ENCODE data around the gene SALL4.
"Not testable (repeated sequence)": the region's sequence is repeated elsewhere in the genome, so short reads cannot be mapped to it uniquely, and the experiment has no call there.

SALL4 gene

DNA sequence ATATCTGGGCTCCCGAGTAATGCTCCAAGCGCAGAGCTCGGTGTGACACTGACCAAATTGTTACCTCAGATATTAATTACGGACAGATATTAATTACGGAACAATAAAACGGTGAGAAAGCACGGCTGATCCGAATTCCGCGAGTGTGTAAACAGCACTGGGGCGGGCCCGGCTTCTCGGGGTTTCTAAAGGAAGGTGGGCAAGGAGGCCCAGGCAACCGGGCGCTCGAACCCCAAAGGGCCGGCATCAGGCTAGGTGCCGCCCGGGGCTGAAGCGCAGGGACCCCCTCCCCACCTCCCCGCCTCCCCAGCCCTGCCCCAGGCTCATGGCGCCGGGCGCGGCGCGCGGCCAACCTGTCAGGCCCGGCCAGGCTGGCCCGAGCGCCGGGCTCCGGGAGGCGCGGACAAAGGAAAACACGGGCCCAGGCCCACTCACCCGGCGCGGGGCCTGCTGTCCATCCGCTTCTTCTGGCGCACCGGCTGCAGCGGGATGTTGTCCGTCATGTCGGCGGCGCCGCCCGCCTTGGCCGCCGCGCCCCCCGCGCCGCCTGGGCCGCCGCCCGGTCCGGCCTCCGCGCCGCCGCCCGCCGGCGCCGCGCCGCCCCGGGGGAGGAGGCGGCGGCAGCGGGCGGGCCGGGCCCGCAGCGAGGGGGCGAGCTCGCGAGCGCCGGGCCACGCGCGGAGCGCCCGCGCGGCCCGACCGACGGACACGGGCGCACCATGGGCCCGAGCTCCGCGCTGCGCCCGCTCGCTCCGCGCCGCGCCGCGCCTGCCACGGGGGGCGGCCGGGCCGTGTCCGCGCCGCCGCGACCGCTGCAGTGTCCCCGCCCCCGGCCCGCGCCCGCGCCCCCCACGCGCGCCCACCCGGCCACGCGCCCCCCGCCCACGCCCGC, 34.2 kb downstream of the SALL4 start, which contains the start of gene ATP9A:
Gene ATP9A, minus strand, starts transcription at position 524 of the 892 bp plus-strand sequence. Its CDS starts 21 bp downstream, at position 503.
- in situ Hi-C loops (cut with MboI; ENCODE audit: low sequenced_read_pairs), result no loop called here

DNA sequence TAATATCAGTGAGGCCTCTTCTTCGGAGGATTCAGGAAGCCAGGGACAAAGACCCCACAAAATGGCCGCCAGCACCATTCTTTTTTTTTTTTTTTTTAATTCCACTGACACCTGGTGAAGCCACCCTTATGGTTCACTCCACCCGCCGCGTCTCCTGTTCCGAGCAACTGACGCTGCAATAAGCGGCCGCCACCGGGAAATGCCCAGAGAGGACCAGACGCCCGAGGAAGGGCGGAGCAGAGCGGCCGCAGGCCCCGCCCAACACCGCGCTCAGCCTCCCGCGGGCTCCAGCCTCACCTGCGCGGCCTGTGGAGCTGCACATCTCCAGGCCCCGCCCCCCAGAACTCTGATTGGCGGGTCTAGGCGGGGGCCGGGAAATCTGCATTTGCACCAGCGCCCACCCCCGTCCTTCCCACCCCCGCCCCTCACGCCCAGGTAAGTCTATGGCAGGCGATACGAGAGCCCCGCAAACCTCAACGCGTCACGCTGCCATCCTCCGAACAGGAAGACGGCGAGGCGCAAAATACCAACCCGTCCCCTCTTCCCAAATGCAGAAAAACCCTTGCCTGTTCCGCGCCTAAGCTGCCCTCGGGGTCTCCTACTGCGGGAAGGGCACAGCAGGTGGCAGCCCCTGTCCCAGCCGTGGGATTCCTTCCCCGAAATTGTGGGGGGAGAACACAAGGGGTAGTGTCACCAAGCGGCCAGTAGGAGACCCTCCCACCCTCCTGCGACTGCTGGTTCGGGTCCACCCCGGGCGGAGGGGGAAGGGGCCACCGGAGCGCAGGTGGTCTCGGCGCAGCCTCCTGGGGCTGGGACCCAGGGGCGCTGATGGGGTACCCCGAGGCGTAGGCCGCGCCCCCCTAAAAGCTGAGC, 35.1 kb downstream of the SALL4 start:
- in situ Hi-C loops (cut with MboI; ENCODE audit: low sequenced_read_pairs), result no loop called here

DNA sequence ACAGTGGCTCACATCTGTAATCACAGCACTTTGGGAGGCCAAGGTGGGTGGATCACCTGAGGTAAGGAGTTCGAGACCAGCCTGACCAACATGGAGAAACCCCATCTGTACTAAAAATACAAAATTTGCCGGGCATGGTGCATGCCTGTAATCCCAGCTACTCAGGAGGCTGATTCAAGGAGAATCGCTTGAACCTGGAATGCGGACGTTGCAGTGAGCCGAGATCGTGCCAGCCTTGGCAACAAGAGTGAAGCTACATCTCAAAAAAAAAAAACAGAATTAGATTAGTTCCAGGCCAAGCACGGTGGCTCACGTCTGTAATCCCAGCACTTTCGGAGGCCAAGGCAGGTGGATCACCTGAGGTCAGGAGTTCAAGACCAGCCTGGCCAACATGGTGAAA, 36.9 kb downstream of the SALL4 start:
- in situ Hi-C loops (cut with MboI; ENCODE audit: low sequenced_read_pairs), result not testable (repeated sequence)

DNA sequence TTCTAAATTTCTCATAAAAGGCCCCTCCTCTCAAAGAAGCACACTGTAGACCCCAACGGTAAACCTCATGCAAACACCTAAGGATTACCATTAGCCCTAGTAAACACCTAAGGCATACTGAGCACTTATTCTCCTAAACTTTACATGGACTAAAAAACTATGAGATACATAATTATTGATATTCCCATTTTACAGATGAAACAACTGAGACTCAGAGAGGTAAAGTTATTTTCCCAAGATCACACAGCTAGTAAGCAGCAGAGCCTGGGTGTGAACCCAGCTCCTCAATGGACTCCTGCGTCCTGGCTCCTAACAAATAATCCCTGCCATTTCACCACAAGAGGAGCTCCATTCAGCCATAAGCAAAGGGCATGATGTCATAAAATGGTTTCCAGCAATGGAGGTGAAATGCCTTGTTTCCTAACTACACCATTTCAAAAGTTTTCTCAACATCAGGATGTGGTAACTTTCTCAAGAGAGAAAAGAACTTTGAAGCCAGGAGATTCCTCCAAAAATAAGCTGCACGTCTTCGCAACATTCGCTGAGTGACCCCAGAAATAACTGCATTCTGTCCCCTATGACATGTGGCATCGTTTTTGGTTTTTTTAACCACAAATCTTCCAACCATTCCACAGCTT, 38.2 kb downstream of the SALL4 start:
- in situ Hi-C loops (cut with MboI; ENCODE audit: low sequenced_read_pairs), result no loop called here

DNA sequence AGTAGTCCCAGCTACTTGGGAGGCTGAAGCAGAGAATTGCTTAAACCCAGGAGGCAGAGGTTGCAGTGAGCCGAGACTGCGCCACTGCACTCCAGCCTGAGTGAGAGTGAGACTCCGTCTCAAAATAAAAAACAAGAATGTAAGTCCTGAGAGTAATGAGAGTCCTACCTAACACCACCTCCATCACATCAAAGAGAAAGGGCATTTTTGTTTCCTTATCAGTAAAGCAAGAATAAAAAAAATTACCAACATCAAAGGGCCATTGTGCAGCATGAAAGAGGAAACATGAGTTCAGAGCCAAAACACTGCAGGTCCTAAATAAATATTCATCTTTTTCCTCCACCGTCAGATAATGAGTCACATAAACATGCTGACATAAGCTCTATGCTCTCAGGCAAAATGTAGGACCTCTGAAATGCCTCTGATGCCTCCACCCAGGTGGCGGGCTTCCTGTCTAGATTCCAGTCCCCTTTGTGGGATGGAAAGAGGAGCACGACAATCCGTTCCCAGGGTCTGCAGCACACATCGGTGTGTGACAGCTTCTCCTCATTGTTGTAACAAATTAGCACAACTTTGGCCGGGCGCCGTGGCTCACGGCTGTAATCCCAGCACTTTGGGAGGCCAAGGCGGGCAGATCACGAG, 41.3 kb downstream of the SALL4 start:
- in situ Hi-C loops (cut with MboI; ENCODE audit: low sequenced_read_pairs), result no loop called here

DNA sequence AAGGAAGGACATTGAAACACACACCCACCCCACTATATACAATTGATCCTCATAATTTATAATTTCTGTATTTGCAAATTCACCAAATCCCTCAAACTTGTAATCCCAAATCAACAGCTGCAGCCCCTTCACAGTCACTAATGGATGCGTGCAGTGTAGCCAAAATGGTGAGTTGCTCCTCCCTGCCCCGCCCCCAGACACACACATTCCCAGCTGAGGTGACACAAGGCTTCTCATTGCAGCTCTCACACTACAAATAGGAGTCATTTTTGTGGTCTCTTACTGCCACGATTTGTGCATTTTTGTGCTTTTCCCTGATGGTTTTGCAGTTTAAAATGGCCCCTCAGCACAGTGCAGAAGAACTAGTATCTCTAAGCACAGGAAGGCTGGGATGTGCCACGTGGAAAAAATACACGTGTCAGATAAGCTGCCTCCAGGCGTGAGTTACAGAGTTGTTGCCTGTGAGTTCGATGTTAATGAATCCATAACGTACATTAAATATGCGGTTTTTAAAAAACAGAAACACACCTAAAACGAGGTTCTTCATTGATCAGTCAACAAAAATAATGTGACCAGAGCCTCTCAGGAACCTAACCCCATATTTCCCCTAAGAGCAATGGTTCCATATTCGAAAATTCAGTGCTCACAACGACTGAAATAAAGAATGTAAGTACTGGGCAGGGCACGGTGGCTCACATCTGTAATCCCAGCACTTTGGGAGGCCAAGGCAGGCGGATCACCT, 42.4 kb downstream of the SALL4 start:
- in situ Hi-C loops (cut with MboI; ENCODE audit: low sequenced_read_pairs), result no loop called here

DNA sequence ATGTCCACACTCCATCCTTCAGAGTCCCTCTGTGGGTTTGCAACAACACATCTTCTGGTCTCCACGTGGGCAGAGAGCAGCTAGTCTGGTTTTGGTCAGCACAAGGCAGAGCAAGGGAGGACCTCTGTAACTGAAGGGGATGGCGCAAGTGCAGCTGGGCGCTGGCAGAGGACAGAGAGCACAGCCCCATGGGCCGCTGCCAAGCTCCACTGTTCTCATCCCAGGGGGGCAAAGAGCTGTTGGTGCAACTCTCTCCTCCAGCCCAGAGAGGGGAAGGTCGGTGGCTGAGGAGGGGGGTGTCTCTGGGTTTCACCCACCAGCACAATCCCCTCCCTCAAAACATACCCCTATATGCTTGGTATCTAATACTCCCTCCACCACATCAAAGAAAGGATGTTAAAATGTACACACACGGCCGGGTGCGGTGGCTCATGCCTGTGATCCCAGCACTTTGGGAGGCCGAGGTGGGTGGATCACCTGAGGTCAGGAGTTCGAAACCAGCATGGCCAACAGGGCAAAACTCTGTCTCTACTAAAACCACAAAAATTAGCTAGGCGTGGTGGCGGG, 43.3 kb downstream of the SALL4 start:
- in situ Hi-C loops (cut with MboI; ENCODE audit: low sequenced_read_pairs), result no loop called here

DNA sequence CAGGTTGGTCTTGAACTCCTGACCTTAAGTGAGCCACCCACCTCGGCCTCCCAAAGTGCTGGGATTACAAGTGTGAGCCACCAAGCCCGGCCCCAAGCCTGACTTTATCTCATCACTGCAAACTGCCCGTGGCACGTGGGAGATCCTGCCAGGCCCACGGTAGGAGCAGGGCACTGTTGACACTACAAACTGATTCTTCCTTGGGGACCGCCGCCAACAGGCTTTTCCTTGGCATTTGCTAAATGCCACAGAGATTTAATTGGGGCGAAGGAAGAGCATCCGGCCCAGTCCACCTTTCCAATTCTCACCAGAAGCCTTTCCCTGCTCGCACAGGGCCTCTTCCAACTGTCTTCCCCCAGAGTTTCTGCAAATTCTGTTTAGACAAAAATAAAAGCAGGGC, 45.1 kb downstream of the SALL4 start:
- in situ Hi-C loops (cut with MboI; ENCODE audit: low sequenced_read_pairs), result no loop called here

DNA sequence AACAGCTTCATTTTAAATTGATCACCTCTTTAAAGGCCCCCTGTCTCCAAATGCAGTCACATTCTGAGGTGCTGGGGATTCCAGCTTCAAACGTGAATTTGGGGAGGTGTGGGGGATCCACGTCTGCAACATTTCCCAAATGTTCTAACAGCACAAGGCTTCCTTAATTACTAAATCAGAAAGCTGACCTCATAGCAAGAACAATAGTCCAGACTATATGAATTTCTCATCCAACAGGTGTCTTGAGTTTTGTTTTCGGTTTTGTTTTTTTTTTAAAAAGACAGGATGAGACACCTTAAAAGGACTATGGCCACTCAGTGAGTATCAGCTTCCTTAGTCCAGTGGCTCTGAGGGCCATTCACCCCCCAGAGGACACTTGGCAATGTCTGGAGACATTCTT, 45.7 kb downstream of the SALL4 start:
- in situ Hi-C loops (cut with MboI; ENCODE audit: low sequenced_read_pairs), result no loop called here

DNA sequence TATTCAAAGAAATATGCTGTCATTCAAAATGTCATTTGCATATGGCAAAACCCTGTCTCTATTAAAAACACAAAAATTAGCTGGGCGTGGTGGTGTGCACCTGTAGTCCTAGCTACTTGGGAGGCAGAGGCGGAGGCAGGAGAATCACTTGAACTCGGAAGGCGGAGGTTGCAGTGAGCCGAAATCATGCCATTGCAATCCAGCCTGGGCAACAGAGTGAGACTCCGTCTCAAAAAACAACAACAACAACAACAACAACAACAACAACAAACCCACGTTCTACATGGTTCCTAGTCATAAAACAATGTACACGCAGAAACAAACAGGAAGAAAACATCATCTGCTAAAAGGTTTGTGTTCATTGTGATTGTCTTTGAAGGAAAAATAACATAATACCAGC, 49.1 kb downstream of the SALL4 start:
- in situ Hi-C loops (cut with MboI; ENCODE audit: low sequenced_read_pairs), result not testable (repeated sequence)

DNA sequence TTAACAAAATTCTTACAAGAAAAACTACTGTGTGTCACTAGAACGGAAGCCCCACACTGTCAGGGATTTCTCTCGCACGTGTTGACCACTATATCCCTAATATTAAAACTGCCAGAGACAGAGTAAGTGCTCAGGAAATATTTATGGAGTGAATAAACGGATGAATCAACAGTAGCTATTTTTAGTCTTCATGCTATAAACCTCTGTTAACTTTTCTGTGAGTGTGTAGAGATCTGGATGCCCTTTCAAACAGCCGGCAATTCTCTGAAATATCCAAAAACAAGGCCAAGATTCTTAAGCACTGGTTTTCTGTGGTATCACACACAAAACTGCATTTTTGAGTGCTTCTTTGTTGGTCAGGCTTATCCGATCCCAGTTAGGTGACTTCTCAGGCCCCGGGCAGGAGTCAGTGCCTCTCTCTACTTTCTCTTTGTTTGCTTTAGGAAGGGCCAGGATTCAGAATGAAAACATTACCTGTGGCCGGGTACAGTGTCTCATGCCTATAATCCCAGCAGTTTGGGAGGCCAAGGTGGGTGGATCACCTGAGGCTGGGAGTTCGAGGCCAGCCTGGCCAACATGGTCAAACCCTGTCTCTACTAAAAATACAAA, 49.9 kb downstream of the SALL4 start:
- in situ Hi-C loops (cut with MboI; ENCODE audit: low sequenced_read_pairs), result no loop called here

DNA sequence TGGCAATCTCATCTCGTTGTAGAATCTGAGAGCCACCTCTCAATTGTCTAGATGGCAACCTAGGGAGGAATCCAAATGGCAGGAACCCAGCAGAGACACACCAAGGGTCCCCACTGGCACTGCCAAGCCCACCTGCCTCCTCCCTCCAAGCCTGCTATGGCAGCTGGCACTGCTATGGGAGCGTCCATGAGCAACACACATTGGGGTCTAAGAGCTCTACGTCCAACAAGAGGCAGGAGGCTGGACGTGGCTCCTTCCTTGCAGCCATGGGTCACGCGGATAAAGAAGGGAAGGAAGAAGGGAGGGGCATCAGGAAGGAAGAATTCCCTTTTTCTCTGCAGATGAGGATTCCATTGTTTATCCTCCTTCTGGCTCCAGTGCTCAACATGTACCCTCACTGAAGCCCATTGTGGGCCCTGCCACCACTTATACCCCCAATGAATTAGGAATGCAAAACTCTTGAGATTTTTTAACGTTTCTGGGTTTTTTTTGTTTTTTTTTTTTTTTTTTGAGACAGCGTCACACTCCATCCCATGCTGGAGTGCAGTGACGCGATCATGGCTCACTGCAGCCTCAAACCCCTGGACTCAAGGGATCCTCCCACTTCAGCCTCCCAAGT, 51.4 kb downstream of the SALL4 start:
- in situ Hi-C loops (cut with MboI; ENCODE audit: low sequenced_read_pairs), result no loop called here

DNA sequence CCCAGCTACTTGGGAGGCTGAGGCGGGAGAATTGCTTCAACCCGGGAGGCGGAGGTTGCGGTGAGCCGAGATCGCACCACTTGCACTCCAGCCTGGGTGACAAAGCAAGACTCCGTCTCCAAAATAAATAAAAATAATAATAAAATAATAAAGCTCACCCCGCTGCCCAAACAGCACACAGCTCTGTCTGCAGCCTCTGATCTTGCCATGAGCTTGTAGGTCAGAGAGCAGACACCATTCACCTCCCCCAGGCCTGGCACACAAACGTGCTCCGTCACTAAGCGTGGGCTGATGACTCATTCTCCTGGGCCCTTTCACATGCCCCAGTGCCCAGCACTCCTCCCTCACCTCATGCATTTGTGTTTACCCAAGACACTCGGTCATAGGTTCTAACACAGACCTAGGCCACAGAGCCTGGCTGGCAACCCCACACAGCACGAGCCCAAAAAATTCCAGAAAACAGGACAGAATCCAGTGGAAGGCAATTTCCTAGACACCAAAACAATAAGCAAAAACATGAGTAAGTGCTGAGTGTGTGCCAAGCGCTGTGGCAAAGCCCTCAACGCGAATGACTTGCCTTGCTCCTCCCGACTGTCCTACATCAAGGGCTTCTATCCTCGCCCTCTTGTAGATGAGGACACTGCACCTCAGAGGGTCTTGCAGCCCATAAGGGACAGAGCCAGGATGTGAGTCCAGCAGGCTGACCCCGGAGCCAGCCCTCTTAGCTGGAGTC, 52.1 kb downstream of the SALL4 start:
- in situ Hi-C loops (cut with MboI; ENCODE audit: low sequenced_read_pairs), result no loop called here

DNA sequence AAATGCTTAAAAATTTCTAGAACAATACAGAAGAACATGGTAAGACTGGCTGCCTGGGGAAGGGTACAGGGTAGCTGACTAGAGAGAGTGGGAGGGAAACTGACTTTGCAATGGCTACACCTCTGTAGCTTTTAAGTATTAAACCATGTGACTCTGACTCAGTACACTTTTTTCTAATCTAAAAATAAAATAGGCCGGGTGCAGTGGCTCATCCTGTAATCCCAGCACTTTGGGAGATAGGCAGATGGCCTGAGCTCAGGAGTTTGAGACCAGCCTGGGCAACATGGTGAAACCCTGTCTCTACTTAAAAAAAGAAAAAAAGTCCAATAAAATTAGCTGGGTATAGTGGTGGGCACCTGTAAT, 52.7 kb downstream of the SALL4 start:
- in situ Hi-C loops (cut with MboI; ENCODE audit: low sequenced_read_pairs), result no loop called here

DNA sequence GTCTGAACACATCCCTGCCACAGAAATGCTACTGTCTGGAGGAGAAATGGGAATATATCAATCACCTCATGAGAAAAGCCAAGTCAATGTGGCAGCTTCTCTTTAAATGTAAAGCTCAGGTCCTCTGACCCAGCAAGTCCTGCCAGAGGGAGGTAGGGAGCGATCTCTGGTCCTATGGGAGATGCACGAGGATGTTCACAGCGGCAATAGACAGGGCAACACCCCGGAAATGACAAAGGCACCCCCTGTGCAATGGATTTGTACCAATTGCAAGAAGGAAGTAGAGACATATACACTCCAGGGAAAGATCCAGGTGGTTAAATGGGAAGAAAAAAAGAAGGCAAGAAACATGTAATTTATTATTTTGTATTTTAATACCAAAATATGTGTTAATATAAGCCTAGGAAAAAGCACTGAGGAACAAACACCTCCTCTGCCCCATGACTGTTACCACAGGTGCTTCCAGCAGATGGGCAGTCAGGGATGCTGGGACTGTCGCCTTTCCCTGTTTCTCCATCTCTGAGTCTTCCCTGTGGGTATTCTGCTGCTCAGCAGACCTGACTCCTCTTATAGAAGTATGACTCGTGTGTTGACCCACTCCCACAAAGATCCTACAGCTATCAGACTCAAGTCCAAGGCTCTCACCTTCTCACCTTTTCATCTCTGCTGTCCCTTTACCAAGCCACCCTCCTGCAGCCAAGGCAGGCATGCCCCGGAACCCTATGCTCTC, 55.0 kb downstream of the SALL4 start:
- in situ Hi-C loops (cut with MboI; ENCODE audit: low sequenced_read_pairs), result no loop called here

DNA sequence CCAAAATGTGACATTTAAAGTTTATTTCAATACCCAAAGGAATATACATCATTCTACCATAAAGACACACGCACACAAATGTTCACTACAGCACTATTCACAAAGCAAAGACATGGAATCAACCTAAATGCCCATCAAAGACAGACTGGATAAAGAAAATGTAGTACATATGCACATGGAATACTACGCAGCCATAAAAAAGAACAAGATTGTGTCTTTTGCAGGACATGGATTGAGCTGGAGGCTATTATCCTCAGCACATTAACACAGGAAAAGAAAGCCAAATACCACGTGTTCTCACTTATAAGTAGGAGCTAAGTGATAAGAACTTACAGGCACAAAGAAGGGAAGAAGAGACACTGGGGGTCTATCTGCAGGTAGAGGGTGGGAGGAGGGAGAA, 56.5 kb downstream of the SALL4 start:
- in situ Hi-C loops (cut with MboI; ENCODE audit: low sequenced_read_pairs), result no loop called here

DNA sequence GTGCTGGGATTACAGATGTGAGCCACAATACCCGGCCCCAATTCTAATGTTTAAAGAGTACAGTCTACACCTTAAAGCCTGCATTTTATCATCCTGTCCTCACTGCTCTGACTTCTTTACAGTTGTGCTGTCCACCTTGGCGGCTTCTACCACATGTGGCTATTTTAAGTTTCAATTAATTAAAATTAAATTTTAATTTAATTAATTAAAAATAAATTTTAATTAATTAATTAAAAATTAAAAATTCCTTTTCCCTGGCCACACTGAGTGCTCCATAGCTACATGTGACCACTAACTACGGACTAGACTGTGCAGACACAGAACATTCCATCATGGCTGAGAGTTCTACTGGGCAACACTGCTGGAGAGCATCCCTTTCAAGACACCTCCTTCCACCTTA, 61.5 kb downstream of the SALL4 start:
- in situ Hi-C loops (cut with MboI; ENCODE audit: low sequenced_read_pairs), result no loop called here

DNA sequence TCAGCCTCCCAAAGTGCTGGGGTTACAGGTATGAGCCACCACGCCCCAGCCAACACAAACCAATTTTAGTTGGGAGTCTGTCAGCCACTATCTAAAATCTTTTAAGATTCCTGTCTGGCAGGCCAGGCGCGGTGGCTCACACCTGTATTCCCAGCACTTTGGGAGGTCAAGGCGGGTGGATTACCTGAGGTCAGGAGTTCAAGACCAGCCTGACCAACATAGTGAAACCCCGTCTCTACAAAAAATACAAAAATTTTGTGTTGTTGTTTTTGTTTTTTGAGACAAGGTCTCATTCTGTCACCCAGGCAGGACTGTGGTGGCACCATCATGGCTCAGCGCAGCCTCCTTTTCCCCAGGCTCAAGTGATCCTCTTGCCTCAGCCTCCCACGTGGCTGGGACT, 62.0 kb downstream of the SALL4 start:
- in situ Hi-C loops (cut with MboI; ENCODE audit: low sequenced_read_pairs), result not testable (repeated sequence)
